Lower leg skin (tissue), 3 donors: Measurements from ENCODE around the gene PLXNA2.

ENCODE experiments used
- CTCF ChIP-seq, 3 donors: fragments of 450-650 bp; IDR thresholded peaks; one replicate each; pipeline ENCODE4 v1.5.1; 2016; ENCODE audit warnings: antibody characterized with exemption in 3 of 3, mild to moderate bottlenecking in 3 of 3, moderate library complexity in 2 of 3
- POLR2A ChIP-seq, 2 donors: fragments of 450-650 bp; IDR thresholded peaks; one replicate each; pipeline ENCODE4 v1.6.1; 2016 to 2017; ENCODE audit warnings: antibody characterized with exemption in 2 of 2, mild to moderate bottlenecking in 1 of 2, moderate library complexity in 1 of 2

GRCh38 chr1:208276757-208277435 is 32.7 kb upstream of the PLXNA2 start:
- TF ChIP-seq CTCF (IDR thresholded peaks at IDR 0.05) (no peak), POLR2A (IDR thresholded peaks at IDR 0.05) (no peak)
